ENCODE results near the gene EPS8L3.

EPS8L3 gene

GRCh38 chr1:109739738-109740614, 23.7 kb downstream of the EPS8L3 start:
- in situ Hi-C loops (cut with MboI; ENCODE audit: low sequenced_read_pairs) = no loop called here

- in situ Hi-C loops (cut with MboI; ENCODE audit: low sequenced_read_pairs) = no loop called here
These were observed 30.4 kb downstream of the EPS8L3 start for GRCh38 chr1:109733236-109733870.

GRCh38 chr1:109732390-109732881, 31.3 kb downstream of the EPS8L3 start:
- in situ Hi-C loops (cut with MboI; ENCODE audit: low sequenced_read_pairs) = no loop called here

GRCh38 chr1:109730666-109731065, 33.1 kb downstream of the EPS8L3 start:
- in situ Hi-C loops (cut with MboI; ENCODE audit: low sequenced_read_pairs) = no loop called here

DNA sequence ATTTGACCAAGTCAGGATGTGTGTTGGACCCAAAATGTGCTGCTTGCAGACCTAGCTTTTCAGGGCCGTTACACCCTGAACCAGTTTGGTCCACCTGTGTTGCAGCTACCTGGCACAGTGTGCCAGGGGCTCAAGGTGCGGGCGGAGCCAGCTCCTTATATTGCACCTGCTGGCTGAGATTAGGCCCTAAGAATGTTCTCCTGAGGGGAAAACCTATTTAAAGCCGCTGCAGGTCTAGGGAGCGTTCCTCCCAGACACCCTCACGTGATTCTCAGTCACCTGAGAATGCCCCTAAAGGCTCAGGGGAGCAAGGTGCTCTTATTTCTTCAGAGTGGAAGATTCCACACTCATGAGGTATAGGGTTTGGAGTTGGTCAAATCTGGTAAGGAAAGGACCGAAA, 34.9 kb downstream of the EPS8L3 start:
- in situ Hi-C loops (cut with MboI; ENCODE audit: low sequenced_read_pairs) = no loop called here

- in situ Hi-C loops (cut with MboI; ENCODE audit: low sequenced_read_pairs) = no loop called here
These were observed 36.9 kb downstream of the EPS8L3 start for GRCh38 chr1:109726728-109727373.

DNA sequence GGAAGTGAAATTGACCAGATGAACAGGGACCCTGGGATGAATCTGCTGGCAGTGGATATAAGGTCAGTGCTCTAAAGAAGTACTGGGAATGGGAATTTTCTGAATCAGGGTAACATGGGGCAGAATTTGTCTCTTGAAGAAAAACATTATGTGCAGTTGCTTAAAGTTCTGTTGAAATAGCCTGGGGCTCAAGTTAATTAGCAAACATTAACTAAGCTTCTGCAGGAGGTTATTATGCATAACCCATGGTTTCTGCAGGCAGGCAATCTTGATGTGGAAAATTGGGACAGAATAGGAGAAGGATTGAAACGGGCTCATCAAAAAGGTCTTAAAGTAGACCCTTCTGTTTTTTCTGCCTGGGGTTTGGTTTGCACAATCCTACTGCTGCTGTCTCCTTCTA, 37.7 kb downstream of the EPS8L3 start:
- in situ Hi-C loops (cut with MboI; ENCODE audit: low sequenced_read_pairs) = no loop called here

DNA sequence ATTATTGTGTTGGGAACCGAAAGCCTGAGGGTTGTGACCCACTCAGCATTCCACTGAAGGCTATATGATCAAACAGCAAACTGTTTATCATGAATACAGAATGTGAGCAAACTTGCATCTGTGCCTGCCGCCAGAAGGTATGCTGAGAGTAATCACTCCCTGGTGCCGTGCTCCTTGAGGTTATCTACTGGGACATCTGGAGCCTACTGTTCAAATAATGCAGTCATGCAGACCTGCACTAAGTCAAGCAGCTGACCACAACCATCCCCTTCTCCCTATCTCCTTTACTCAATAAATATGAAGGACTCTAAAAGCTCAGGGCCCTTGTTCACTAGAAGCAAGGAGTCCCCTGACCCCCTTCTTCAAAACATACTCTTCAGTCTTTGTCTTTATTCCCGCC, 38.2 kb downstream of the EPS8L3 start:
- in situ Hi-C loops (cut with MboI; ENCODE audit: low sequenced_read_pairs) = no loop called here

DNA sequence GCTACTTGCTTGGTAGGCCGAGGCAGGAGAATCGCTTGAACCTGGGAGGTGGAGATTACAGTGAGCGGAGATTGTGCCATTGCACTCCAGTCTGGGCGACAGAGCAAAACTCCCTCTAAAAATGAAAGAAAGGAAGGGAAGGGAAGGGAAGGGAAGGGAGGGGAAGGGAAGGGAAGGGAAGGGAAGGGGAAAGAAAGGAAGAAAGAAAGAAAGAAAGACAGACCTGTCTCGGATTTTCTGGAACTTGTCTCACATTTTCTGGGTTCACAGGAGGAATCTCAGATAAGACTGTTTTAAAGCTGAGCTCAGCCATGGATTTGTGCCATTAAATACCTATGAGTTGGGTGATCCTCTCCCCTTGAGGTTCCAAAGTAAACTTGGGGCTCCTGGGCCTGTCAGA, 38.8 kb downstream of the EPS8L3 start:
- in situ Hi-C loops (cut with MboI; ENCODE audit: low sequenced_read_pairs) = no loop called here

DNA sequence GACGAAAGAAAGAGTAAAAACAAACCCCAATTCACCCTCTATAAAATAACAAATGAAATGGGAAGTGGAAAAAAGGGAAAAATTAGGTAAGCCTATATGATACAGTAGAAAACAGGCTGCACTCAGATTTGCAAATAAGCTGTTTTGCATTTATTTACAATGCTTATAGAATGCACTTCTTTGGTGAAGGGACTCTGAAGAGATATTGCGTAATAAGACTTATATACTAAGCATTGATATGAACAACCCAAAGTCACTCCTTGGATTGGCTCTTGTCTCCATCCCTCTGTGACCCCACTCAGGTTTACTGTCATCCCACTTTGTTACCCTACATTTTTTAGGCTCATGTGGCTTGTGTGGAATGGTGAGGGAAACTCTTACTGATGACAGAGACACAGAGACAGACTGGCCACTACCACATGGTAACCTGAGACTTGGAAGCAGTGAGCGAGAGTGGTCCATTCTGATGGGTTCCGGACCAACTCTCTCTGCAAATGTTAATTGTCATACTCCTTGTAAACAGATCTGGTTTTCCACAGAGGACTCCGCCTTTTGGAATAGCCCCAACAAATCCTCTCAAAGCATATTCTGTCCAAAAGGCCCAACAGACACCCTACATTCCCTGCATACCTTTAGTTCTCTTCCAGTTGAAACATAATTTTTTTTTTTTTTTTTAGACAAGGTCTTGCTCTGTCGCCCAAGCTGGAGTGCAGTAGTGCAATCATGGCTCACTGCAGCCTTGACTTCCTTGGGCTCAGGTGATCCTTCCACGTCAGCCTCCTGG, 40.6 kb downstream of the EPS8L3 start:
- in situ Hi-C loops (cut with MboI; ENCODE audit: low sequenced_read_pairs) = no loop called here

- in situ Hi-C loops (cut with MboI; ENCODE audit: low sequenced_read_pairs) = no loop called here
These were observed 41.8 kb downstream of the EPS8L3 start for GRCh38 chr1:109721971-109722370.

DNA sequence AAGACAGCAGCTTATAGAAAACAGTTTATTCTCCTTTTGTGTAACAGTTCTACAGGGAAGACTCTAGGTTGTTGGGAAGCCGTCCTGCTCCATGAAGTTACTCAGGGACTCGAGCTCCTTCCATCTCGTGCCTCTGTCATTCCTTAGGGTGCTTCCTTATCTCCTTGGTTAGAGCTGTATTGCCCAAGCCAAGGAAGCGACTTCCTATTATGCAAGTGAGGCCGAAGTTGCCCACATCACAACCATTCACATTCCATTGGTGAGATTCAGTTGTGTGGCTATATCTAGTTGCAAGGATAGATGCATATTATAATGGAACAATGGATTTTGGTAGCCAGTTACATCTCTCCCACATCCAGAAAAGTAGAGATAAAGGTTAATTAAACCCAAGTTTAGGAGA, 42.7 kb downstream of the EPS8L3 start:
- in situ Hi-C loops (cut with MboI; ENCODE audit: low sequenced_read_pairs) = no loop called here

DNA sequence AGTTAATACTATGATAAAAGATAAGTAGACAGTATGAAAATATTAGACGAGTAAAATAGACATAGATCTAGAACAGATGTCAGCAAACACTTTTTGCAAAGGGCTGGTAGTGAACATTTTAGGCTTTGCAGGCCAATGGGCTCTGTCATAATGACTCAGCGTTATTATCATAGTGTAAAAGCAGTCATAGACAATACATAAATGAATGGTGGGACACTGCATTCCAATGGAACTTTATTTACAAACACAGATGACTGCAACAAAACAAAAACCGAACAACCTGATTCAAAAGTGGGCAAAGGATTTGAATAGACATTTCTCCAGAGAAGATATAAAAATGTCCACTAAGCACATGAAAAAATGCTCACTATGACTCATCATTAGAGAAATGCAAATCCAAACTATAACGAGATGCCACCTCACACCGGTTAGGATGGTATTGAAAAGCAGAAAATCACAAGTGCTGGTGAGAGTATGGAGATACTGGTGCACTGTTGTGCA, 44.3 kb downstream of the EPS8L3 start:
- in situ Hi-C loops (cut with MboI; ENCODE audit: low sequenced_read_pairs) = no loop called here

DNA sequence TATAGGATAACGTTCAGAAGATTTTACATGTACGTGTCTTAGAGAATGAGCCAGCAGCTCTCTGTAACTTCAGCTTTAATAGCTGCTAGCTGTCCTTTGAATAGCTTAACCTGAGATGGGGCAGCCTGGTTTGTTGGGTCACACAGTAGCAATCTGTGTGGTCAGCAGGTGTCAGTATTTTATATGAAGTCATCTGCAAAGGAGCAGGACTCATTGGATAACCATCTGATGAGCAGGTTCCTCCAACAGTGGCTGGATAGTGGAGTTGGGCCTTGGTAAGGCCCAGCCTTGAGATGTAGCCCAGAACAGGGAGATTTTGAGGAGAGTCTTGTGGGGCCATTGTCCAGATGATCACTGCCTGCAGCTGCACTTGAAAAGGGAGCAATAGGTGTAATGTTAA, 45.2 kb downstream of the EPS8L3 start:
- in situ Hi-C loops (cut with MboI; ENCODE audit: low sequenced_read_pairs) = no loop called here

- in situ Hi-C loops (cut with MboI; ENCODE audit: low sequenced_read_pairs) = no loop called here
These were observed 46.0 kb downstream of the EPS8L3 start for GRCh38 chr1:109717729-109718128.

DNA sequence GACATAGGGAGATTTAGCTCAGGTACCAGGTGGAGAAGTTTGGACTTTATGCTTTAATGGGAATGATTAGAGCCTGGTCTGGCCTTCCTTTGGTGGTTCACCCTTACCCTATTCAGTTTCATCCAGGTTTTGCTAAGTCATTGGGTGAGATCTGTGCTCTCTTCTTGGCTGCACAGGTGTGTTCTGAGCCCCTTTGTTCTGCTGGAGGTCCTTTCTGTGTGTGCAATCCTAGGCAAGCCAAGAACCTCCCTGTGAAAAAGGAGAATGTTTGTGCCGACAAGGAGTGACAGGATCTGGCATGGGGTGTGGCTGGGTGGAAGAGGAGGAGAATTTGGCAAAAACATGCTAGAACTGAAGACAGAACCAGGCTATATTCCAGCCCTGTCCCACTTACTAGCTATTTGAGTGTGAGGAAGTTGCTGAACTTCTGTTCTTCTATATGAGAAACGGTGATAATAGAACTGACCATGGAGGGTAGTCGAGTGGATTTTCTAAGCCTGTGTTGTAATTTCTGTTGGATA, 47.1 kb downstream of the EPS8L3 start:
- in situ Hi-C loops (cut with MboI; ENCODE audit: low sequenced_read_pairs) = no loop called here

DNA sequence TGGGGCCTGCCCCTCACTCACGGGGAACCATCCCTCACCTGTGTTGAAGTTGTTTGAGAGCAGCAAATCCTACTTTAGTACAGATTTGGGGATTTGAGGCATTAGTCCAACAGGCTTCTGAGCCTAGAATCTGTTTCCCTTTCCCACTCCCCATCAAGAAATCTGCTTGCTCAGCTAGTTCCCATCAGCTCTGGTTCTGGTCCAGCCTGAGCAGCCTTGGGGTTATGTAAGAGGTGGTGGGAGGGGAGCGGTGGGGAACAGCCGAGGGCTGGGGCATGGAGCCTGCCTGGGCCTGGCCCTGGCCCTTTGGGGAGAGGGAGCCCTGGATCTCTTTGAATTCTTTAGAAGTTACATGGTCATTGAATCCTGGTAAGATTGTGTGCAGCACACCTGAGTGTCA, 47.6 kb downstream of the EPS8L3 start:
- in situ Hi-C loops (cut with MboI; ENCODE audit: low sequenced_read_pairs) = no loop called here

- in situ Hi-C loops (cut with MboI; ENCODE audit: low sequenced_read_pairs) = no loop called here
These were observed 48.9 kb downstream of the EPS8L3 start for GRCh38 chr1:109714661-109715372.

DNA sequence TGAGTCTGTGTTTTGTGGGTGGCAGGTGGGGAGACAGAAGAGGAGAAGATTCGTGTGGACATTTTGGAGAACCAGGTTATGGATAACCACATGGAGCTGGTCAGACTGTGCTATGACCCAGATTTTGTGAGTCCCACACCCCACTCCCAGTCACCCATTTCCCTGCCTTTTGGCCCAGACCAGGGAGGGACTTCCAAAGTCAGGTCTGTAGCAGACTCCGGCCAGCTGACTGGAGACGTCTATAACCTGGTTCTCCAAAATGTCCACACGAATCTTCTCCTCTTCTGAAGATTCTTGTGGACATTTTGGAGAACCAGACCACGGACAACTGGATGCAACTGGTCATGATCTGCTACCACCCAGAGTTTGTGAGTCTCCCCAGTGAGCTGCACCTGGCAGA, 50.1 kb downstream of the EPS8L3 start:
- in situ Hi-C loops (cut with MboI; ENCODE audit: low sequenced_read_pairs) = no loop called here

DNA sequence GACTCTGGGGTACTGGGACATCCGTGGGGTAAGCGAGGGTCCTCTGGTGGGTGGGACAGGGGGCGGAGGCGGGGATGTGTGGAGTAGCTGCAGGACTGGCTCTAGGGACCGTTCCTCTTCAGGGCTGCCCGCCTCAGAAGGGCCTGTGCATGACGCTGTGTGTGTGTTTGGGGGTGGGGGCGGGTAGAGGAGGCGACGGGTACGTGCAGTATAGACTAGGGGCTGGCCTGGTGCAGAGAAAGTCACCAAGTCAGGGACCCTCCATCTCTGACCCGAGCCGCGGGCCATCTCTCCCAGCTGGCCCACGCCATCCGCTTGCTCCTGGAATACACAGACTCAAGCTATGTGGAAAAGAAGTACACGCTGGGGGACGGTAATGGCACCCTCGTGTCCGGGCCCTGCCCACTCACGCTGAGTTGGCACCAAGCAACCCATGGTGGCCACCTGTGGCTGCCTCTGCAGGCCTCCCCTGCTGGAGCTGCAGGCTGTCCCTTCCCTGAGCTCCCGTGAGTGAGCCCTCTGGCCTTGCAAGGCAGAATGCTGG, 51.3 kb downstream of the EPS8L3 start:
- in situ Hi-C loops (cut with MboI; ENCODE audit: low sequenced_read_pairs) = no loop called here

Measured in hTERT RPE-1 (cell line).